NAMALWA (cell line): ENCODE measurements around the gene PNPLA2.
A peak's percentile ranks its signal among the peaks of the same experiment; 100 is the strongest.

ENCODE experiments used
- DNase-seq: peaks from one replicate; pipeline ENCODE4 v3.0.0-alpha.2; 2015; ENCODE audit warnings: low spot score

Gene PNPLA2

DNA sequence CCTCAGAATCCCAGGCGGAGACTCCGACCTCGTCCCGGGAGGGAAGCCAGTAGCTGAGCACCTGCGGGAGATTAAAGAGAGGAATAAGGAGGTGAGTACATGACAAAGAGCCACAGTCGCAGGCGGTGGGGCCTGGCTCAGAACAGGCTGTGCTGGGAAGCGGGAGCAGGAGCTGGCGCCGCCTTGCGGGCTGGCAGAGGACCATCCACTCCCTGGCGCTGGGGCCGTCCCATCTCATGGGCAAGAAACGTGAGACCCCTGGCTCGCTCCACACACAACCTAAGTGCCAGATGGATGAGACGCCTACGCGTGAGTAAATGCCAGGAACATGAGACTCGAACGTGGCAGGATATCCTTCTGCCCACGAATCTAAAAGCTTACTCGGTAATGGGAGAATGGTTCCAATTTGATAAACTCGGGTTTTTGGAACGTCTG lies 35.1 kb upstream of the PNPLA2 start:
- no peak for DNase-seq

DNA sequence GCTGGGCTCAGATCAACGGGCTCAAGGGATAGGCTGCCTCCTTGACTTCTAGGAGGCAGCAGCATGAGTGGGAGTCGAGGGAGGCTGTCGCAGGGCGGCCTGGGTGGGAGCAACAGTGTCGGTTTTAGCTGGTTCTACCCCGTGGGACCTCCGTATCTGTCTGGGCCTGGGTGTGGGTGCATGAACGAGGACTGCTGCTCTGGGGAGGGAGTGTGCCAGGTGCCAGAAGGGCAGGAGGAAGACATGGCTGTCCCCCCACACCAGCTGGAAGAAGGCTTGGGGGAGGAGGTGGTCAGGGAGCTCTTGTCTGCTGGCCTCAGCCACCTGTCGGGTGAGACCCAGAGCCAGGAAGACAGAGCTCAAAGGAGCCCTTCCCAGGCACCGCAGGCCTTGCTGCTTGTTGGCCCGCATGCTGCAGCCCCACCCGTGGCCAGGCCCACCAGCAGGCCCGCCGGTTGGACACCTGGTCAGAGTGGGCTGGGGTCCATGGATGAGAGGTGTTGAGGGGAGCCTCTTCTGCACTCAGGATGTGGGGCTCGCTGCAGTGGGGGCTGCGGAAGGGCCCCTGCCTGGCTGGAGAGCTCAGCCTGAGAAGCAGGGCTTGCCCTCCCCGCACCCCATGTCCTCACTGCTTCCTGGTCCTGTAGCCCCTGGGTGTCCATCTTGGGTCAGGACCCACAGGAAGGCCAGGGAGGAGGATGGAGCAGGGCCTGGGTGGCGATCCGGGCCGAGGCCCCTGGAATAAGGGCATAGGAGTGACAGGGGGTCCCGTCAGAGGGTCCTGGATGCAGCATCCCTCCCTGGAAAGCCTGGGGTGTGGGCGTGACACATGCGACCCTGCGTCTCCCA lies 32.3 kb upstream of the PNPLA2 start:
- no peak for DNase-seq

DNA sequence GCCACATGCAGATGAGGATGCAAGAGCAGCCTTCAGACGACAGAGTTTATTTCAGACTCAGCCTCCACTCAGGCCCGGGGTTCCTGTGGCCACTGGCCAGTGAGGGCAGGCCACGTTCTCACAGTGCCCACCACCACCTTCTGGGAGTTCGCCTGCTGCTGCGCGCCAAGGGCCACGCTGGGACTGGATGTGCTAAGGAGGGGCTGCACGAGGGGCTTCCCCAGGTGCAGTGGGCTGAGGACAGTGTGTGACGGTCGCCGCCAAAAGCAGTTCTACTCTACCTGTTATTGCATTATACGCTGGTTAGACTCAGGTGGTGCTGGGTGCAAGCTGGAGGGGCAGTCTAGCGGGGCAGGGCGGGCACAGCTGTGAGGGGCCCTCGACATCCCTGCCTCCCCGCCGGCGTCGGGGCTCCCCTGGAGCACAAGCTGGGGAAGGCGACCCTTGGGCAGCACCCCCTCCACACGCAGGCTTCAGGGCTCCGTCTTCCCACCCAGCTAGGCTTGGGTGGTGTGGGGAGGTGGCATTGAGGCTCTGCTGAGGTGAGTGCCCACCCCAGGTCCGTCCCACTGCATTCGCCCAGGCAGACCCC lies 31.5 kb upstream of the PNPLA2 start:
- DNase-seq: no peak

DNA sequence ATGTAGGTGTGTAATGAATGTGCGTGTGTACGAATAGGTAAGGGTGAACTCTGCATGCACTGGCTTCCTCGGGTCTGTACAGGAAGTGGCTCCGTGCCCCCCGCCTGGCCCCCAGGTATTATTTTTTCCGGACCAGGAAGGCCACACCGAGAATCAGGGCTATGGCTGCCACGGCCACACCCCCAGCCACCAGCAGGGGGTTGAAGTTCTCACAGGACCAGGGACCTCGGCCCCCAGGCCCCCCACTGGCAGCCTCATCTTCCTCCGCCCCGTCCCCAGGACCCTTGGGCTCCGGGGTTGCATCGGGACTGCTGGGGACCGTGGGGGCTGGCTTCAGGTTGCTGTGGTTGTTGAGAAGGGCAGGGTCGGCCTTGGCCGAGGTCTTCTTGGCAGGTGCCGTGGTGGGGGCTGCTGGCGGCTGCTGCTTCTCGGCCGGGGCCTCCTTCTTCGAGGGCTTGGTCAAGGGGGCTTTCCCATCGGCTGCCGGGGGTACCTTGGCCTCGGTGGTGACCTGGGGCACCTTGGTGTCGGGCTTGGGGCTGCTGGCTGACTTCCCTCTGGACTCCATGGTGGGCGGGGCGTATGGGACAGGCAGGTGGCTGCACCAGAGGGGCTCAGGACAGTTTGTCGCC lies 30.6 kb upstream of the PNPLA2 start:
- DNase-seq: no peak

DNA sequence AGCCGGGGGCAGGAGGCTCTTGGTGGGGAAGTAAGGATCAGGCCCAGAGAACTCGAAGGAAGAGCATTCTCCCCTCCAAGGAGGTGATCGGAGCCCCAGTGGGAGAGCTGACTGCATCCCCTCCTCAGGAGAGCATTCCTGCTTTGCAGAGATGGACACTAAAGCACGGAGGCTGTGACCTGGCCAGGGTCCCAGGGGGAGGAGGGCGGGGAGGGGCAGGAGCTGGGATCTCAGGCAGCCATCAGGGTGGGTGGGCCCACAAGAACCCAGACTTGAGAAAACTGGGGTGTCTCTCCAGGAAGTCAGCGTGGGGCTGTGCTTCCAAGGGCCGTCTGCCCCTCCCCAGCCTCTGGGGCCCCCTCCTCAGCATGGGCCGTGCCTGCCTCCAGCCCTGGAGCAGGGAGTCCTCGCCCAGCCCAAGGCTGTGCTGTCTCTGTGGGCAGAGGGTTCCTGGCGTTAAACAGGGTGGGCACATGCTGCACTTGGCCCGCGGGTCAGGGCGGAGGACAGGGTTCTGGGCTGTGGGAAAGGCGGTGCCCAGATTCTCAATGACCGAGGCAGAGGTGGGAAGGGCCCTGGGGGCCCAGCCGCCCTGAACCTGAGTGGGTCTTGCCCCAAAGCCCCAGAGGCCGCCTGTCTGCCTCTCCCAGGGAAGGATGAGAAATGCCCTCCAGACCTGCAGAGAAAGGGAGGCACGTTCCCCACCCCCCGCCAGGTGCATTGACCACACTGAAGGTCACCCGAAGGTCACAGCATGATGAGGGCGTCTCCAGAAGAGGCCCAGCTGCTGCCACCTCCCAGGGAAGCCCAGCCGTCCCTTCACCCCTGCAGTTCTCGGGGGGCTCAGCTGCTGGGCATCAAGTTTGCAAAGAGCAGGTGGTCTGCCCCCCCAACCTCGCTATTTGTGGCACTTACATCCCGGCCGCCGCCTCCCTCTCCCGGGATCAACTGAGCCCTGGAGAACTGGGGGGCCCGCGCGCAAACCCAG lies 29.5 kb upstream of the PNPLA2 start:
- no peak for DNase-seq

DNA sequence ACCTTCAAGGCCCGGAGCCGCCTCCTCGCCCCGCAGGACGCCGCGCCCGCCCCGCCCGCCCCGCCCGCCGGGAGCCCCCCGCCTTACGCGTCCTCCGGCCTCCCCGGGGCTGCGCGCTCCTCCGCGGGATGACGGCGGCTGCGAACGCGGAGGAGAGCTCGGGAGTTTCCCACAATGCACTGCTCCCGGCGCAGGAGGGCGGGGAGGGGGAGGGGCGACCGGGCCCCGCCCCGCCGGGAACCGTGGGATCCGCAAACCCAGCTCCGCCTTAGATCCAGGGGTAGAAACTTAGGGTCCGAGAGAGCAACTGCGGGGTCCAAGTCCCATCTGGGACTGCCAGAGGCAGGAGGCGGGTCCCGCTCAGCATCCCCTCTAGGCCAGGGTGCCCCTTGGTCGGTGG lies 28.8 kb upstream of the PNPLA2 start, which contains the start of gene CEND1:
Gene CEND1 (minus strand): TSS at position 148 of the 400 bp plus-strand sequence. CDS start 1,514 bp downstream, outside the sequence.
- no peak for DNase-seq

DNA sequence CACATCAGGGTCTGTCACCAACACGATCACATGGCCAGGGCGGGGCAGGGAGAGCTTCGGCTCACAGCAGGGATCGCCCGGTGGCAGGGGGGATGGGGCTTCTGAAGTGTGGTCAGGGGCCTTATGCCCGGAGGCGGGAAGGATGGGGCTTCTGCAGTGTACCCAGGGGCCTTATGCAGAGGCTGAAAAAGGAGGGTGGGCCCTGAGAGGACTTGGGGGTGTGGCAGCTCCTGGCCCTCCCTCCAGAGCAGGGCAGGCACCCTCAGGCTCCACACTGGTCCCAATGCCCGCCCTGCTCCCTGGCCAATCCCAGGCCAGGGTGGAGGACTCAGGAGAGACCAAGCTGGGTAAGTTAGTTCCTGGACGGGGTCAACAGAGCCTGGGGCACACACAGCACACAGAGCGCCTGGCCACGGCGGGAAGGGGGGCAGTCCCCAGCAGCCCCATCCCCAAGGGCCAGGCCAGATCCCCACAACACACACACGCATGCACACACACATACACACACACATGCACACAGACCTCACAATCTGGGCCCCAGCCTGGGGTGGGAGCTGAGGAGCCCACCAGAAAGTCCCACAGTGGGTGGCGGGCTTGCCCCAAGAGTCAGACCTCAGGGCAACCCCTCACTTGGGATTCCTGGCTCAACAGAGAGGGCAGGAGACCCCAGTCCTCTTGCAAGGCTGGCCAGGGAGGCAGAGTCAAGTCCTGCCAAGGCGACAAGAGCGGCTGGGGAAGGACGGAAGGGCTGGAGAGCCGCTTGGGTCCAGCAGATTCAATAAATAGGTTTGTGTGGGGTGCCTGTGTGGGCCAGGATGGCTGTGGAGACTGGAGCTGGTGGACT lies 27.8 kb upstream of the PNPLA2 start:
- DNase-seq: no peak

DNA sequence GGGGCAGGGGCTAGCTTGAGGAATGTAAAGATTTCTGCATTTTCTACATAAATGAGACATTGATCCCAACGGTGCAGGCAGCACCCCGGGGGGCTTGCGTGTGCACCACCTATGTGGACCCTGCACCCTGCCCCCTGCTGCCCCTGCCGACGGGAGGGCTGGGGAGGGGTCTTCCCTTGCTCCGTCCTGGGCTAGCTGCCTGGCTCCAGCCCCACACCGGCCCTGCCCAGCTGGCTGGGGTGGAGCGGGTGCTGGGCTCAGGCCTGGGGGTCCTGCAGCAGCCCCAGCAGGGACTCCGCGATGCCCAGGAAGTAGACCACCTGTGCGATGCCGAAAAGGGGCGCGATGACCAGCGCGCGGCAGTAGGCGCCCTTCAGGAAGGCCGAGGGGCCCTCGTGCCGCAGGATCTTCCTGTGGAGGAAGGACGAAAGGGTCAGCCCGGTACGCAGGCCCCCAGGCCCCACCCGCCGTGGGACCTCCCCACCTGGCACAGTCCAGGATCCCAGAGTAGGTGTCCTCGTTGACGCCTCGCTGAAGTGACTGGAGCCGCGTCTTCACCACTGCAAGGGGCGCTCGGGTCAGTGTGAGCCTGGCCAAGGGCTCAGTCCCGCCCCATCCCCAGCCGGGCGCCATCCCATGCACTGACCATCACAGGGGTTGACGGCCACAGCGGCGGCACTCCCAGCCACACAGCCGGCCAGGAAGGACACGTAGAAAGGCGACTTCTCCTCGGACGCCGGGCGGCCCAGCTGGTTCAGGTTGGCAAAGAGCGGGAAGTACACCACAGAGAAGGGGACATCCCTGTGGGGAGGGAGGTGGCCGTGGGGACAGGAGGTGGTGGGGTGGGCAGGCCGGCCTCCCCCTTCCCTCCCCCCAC lies 26.8 kb upstream of the PNPLA2 start:
- no peak for DNase-seq

DNA sequence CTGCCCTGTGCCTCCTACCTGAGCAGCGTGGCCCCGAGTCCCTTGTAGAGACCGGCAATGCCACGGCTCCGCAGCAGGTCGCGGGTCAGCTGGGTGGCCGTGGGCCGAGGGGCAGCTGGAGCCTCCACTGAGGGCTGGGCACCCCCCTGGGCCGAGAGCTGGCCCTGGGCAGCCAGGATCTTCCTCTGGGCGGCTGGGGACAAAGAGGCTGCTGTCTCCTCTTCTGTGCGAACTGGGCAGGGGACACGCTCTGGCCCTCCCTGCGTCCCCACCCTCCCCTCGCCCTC lies 26.2 kb upstream of the PNPLA2 start:
- no peak for DNase-seq

DNA sequence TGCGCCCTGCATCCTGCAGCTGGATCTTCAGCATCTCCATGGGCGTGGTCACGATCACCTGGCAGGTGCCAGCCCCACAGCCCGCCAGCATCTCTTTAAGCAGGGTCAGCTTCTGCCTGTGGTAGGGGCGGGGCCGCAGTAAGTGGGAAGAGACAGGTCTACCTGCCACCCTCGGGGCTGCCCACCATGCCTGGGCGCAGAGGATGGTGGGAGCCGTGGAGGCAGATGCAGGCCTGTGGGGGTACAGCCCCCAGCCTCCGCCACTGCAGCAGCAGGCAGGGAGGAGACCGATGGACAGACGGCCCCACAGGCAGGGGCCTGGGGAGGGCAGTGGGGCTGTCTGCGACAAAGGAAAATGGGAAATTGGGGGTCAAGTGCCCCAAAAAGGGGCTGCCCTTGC lies 25.8 kb upstream of the PNPLA2 start:
- no peak for DNase-seq

DNA sequence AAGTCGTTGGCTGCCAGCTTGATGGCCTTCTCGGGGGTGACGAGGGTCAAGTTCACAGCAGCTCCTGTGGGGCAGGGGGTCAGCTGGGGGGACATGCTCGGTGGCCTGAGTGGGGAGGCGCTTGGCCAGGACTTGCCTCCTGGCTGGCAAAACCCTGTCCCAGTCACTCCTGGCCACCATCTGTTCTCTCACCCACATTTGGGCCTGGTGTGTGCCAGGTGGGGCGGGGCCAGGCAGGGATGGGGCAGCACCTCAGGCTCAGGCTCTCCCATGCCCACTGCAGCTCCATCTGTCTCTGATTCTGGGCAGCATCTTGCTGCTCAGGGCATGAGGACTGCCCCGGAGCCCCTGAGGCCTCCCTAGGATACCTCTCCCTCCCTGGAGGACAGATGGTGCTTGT lies 25.2 kb upstream of the PNPLA2 start:
- DNase-seq: no peak

DNA sequence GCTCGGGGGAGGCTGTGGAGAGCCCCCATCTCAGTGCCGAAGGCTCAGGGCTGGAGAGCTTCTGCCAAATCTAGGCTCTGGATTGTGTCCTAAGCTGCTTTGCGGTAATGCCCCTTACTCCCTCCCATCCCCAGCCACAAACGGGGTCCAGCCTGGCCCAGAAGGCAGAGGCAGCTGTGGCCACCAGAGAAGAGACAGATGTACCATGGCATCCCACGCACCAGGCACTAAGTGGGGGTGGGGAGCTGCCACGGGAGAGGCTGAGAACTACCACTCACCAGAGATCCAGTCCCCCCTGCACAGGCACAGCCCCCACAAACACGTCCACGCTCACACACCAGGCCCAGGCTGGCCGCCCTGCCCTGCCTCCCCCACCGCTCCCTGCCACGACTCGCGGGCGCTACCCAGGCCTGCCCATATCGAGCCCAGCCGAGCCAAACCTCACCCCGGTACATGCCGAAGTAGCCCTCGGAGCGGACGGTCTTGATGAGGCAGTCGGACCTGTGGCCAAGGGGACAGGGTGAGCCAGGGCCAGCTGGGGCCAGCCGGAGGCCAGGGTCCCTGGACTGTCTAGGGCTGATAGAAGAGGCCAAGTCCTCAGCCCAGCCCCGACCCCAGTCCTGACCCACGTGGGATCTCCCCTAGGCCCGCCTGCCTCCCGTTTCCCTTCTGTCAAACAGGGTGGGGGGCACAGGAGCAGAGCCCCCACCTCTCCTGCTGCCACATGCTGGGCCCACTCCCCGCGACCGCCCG lies 24.5 kb upstream of the PNPLA2 start:
- no peak for DNase-seq

DNA sequence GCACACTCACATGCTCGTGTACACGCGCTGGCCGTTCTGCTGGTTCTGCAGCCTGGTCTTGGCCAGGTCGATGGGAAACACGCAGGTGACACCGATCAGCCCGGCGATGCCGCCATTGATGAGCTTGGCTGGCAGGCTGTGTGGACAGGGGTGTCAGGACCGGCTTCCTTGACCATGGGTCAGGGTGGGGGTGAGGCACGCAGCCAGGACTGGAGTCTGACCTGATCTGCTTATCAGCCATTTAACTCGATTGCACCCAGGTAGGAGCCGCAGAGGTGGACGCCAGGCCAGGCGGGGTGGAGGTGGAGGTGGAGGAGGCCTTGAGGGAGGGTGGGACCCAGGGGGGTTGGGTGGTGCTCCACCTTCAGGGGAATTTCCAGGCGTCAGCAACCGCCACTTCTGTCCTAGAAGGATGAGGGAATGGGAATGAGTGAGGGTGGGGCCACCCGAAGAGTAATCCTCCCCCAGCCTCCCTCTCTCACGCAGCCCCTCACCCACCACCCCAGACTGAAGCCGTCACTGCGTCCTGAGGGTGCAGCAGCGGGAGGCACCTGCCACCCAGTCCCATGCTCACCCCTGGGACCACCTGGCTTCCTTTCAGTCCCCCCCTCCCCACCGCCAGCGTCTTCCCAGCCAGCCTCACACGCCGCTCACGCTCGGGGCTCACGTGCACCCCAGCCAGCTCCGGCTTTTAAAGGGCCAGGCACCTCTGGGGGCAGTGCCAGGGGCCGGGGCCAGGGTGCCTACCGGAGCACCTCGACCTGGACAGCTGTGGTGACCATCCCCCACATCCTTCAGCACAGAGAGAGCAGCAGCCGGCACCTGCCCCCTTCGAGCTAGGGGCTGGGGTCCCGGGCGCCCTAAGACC lies 23.7 kb upstream of the PNPLA2 start:
- DNase-seq: peak; percentile 42

DNA sequence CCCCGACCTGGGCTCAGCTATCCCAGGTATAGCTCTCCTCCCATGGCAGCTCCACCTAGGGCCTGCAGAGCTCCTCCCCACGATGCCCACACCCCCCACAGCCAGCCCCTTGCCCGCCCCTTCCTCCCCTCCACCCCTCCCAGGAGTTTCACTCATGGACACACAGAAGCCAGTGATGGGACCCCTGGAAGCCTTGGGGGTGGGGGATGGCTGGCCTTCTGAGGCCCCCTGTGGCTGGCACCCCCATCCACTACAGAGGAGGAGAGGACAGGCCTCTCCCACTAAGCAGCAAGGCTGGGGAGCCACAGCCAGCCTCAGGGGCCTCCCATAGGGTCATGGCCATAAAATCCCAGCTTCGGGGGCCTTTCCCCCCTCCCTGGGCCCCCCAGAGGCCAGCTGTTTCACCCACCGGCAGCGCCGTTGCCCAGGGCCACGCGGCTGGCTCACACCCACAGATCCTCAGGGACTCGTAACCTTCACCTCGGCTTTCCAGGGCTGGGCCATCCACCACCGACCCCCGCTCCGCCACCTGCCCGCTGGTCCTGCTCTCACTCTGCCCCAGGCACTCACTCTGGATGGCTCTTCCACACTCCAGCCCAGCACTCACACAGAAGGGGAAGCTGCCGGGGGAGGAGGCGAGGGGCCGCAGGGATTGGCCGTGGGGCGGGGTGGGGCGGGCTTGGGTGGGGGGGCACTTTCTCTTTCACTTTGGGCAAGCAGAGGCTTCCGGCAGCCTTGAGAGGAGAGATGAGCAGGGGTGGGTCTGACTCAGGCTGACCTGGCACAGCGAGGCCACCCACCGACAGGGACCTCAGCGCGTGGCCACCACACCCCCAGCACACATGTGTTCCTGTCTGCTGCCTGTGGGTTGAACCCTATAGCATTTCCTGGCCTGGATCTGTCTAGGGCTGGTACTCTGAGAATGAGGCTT lies 22.8 kb upstream of the PNPLA2 start:
- peak; percentile 86 for DNase-seq

DNA sequence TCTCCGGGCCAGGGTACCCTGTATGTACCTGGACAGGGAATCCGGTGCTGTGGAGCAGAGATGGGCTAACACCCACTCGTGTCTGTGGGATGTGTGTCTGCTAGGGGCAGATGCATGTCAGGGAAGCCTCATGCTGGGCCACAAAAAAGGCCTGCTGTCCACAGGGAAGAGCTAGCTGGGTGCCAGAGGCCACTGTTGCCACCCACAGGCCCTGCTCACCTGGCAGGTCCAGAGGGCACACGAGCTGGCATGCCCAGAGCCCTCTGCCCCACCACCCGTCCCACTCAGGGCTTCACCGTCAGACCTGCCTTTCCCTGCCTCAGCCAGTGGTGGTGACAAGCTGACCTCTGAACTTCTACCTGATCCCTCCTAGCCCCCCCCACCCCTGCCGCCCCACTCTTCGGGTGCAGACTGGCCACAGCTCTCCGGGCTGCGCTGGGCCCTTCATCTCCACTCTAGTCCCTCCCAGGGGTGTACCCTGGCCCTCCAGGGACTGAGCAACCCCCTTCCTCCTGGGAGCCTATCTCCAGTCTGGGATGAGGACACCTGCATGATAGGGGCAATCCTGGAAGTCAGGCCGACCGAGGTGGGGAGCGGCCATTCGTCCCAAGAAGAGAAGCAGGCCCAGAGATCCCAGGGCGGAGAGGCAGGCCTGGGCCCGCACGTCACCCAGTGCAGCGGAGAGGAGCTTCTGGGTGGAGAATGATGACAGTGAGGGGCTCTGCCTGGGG lies 22.0 kb upstream of the PNPLA2 start:
- no peak for DNase-seq

DNA sequence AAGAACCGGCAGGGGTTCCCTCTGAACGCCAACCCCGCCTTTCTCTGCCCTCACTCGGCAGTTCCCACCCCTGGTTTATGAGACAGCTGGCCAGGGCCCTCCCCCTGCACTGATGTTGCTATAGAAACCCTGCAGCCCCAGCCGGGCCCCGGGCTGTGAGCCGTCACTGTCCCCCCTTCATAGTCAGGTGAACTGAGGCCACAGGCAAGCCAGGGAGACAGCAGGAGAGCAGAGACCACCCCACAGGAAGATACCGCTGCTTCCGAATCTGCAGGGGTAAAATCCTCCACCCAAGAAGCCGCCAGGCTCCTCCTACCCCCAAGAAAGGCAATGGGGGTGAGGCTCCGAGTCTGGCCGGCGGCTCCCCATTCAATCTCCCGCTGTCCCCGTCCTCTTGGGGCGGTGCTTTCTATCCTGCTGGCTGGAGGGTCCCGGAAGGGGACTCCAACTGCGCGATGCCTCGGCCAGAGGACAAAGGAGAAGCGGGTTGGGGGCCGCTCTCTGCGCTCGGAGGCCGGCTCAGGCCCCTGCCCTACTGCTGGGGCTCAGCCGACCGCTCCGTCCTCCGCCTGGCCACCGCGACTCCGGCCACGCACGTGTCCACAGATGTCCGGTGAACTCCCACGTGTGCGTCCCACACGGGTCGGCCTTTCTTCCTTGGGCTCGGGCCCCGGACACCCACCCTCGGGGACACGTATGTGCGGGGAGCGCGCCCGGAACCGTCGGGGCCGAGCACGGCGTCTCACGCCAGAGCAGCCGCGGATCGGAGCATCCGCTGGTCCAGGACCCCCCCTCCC lies 21.2 kb upstream of the PNPLA2 start:
- peak; percentile 94 for DNase-seq
